BLaER1 treated with 17β-estradiol and CSF1 and Interleukin-3, amounts not matched to agents 10 nM and 100 nM (cell line): ENCODE results near the gene TARS3.
"Not testable (repeated sequence)": the region's sequence is repeated elsewhere in the genome, so short reads cannot be mapped to it uniquely, and the experiment has no call there.

Source experiments
- H3K27ac ChIP-seq, 11 experiments: shearing (Covaris generic); formaldehyde crosslinking; 2 replicates each; pipeline ENCODE4 v1.8.1; 2022
- H3K27me3 ChIP-seq, 11 experiments: shearing (Covaris generic); formaldehyde crosslinking; 2 replicates each; pipeline ENCODE4 v1.8.1; 2022
- H3K36me3 ChIP-seq, 11 experiments: shearing (Covaris generic); formaldehyde crosslinking; 2 replicates each; pipeline ENCODE4 v1.8.1; 2022
- H3K4me1 ChIP-seq, 10 experiments: shearing (Covaris generic); formaldehyde crosslinking; 2 replicates each; pipeline ENCODE4 v1.8.1; 2022
- H3K4me2 ChIP-seq, 11 experiments: shearing (Covaris generic); formaldehyde crosslinking; 2 replicates each; pipeline ENCODE4 v1.8.1; 2022
- H3K4me3 ChIP-seq, 10 experiments: shearing (Covaris generic); formaldehyde crosslinking; 2 replicates each; pipeline ENCODE4 v1.8.1; 2022
- H3K9ac ChIP-seq, 11 experiments: shearing (Covaris generic); formaldehyde crosslinking; 2 replicates each; pipeline ENCODE4 v1.8.1; 2022
- H3K9me3 ChIP-seq, 11 experiments: shearing (Covaris generic); formaldehyde crosslinking; replicated peaks in 1 of 11; 2 replicates each; pipeline ENCODE4 v1.8.1; 2022
- H4K20me1 ChIP-seq, 11 experiments: shearing (Covaris generic); formaldehyde crosslinking; 2 replicates each; pipeline ENCODE4 v1.8.1; 2022
- Cebpa-rat ChIP-seq, 11 experiments: shearing (Covaris generic); IDR thresholded peaks; 2 replicates each; pipeline ENCODE4 v1.8.1; 2022

The TARS3 gene

DNA sequence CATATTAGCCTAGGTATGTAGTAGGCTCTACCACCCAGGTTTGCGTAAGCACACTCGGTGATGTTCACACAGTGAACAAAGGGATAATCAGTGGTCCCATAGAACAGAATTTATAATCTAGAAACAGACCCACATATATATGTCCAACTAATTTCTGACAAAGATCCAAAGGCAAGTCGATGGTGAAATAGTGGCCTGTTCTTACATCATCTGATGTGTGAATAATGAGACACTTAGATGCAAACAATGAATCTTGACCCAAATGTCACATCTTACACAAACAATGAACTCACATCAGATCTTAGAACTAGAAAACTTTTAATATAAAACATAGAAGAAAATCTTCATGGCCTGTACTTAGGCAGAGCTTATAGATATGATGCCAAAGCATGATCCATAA lies 54.5 kb downstream of the TARS3 start:
- Histone ChIP-seq H3K36me3 (peaks cover 35 to 71% (median 57%) of the 10 kb centered on the region in 11 experiments), H3K9ac (no peak overlapping the region), H3K9me3 (peaks cover 8 to 25% (median 22%) of the 10 kb centered on the region in 11 experiments), H3K27me3 (no peaks in the 10 kb centered on the region), H3K27ac (no peak overlapping the region), H3K4me1 (peaks cover 0 to 13% (median 11%) of the 10 kb centered on the region in 10 experiments; a peak in 18 of 20 replicates), H4K20me1 (no peaks in the 10 kb centered on the region), H3K4me2 (no peak overlapping the region), H3K4me3 (no peak overlapping the region)
- TF ChIP-seq Cebpa-rat (IDR thresholded peaks at IDR 0.05), result no peak

DNA sequence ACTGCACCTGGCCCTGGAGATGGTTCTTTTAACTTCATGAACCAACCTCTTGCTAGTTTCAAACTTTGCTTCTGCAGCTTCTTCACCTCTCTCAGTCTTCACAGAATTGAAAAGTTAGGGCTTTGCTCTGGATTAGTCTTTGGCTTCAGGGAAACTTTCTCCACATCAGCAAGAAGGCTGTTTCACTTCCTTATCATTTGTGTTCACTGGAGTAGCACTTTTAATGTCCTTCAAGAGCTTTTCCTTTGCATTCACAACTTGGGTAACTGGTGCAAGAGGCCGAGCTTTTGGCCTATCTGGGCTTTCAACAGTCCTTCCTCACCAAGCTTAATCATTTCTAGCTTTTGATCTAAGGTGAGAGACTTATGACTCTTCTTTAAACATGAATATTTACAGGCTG lies 56.4 kb downstream of the TARS3 start:
- peak overlapping the region in 2 of 11 experiments; percentile 40 to 62; a peak in 4 of 22 replicates for H3K4me2 ChIP-seq
- no peak overlapping the region for H3K9ac ChIP-seq
- no peaks in the 10 kb centered on the region for H4K20me1 ChIP-seq
- peaks cover 19 to 55% (median 43%) of the 10 kb centered on the region in 11 experiments; a peak in 21 of 22 replicates for H3K36me3 ChIP-seq
- no peak overlapping the region for H3K27ac ChIP-seq
- TF ChIP-seq Cebpa-rat (IDR thresholded peaks at IDR 0.05), result no peak
- H3K9me3 ChIP-seq, result peaks cover 8 to 25% (median 22%) of the 10 kb centered on the region in 11 experiments
- H3K4me3 ChIP-seq, result no peak overlapping the region
- H3K4me1 ChIP-seq, result peaks cover 0 to 13% (median 0%) of the 10 kb centered on the region in 10 experiments; a peak in 4 of 20 replicates
- H3K27me3 ChIP-seq, result no peaks in the 10 kb centered on the region

DNA sequence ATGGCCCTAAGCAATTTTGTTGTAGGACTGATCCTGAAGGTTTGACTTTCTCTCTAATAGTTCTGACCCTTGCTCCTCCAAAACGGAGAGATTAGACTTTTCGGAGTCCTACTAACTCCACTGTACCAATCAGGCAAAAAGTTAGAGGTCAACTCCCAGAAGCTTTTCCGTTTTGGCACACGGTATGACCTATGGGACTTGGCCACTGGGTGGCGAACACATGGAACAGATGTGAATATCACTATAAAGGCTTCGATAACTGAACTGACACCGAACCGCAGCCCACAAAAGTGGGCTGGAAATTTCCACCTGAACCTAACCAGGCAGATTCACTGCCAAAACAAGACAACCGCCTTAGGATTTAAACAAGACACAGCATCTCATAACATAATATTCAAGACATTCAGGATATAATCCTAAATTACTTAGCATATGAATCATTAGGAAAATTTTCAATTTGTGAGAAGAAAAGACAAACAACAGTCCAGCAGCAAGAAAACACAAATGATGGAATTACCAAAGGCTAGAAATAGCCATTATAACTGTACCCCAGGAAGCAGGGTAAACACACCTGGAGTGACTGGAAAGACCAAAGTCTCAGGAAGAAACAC lies 59.9 kb downstream of the TARS3 start:
- H3K27me3 ChIP-seq, result no peaks in the 10 kb centered on the region
- H4K20me1 ChIP-seq, result no peaks in the 10 kb centered on the region
- peaks cover 1 to 24% (median 20%) of the 10 kb centered on the region in 11 experiments; a peak in 16 of 22 replicates for H3K36me3 ChIP-seq
- peaks cover 8 to 25% (median 22%) of the 10 kb centered on the region in 11 experiments for H3K9me3 ChIP-seq
- H3K9ac ChIP-seq, result no peak overlapping the region
- no peak overlapping the region for H3K4me2 ChIP-seq
- TF ChIP-seq Cebpa-rat (IDR thresholded peaks at IDR 0.05), result no peak
- no peak overlapping the region for H3K4me3 ChIP-seq
- no peak overlapping the region for H3K27ac ChIP-seq
- peaks cover 0 to 13% (median 0%) of the 10 kb centered on the region in 10 experiments; a peak in 4 of 20 replicates for H3K4me1 ChIP-seq

DNA sequence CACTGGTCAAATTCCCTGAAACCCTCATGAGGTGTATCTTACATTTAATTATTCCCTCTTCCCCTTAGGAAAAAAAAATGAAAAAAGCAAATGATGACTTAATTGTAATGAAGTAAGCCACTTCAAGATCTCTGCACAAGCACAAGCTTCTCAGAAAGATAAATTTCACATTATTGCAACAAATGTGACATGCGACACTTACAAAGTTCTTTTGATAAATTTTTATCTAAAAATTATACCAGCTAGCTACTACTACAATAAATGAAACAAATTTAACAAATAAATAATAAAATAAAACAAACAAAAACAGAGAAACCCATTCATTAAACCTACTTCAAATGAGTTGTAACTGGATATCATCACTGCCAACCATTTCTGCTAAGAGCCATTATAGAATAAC lies 62.1 kb downstream of the TARS3 start:
- Histone ChIP-seq H3K4me1 (peaks cover 0 to 13% (median 1%) of the 10 kb centered on the region in 10 experiments; a peak in 8 of 20 replicates), H3K36me3 (peaks cover 0 to 9% (median 6%) of the 10 kb centered on the region in 11 experiments; a peak in 14 of 22 replicates), H3K27ac (no peak overlapping the region), H3K4me2 (no peak overlapping the region), H4K20me1 (no peaks in the 10 kb centered on the region), H3K9ac (no peak overlapping the region), H3K4me3 (no peak overlapping the region), H3K9me3 (peaks cover 6 to 13% (median 12%) of the 10 kb centered on the region in 11 experiments), H3K27me3 (no peaks in the 10 kb centered on the region)
- no peak for TF ChIP-seq Cebpa-rat (IDR thresholded peaks at IDR 0.05)

DNA sequence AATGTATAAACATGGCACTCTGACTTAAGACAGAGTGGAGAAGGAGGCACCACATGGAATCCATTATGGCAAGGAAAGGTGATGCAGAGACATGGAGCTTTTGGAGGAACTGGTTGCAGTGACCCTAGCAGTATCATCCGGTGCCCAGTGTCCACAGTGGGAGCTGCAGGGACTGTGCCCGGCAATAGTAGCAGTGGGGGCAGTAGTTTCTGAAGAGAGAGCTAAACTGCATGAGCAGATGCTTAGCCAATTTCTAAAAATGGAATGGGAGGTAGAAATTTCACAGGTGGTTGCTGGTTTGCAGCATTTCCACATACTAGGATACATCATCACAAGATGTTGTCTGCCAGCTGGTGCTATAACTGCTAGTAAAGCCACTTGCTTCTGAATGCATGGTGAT lies 64.3 kb downstream of the TARS3 start:
- no peaks in the 10 kb centered on the region for H4K20me1 ChIP-seq
- TF ChIP-seq Cebpa-rat (IDR thresholded peaks at IDR 0.05), result no peak
- H3K9me3 ChIP-seq, result no peaks in the 10 kb centered on the region
- H3K4me1 ChIP-seq, result peaks cover 0 to 13% (median 1%) of the 10 kb centered on the region in 10 experiments; a peak in 11 of 20 replicates
- H3K36me3 ChIP-seq, result peaks cover 0 to 8% (median 0%) of the 10 kb centered on the region in 11 experiments; a peak in 2 of 22 replicates
- H3K4me3 ChIP-seq, result no peak overlapping the region
- no peaks in the 10 kb centered on the region for H3K27me3 ChIP-seq
- H3K27ac ChIP-seq, result no peak overlapping the region
- H3K9ac ChIP-seq, result no peak overlapping the region
- no peak overlapping the region for H3K4me2 ChIP-seq

DNA sequence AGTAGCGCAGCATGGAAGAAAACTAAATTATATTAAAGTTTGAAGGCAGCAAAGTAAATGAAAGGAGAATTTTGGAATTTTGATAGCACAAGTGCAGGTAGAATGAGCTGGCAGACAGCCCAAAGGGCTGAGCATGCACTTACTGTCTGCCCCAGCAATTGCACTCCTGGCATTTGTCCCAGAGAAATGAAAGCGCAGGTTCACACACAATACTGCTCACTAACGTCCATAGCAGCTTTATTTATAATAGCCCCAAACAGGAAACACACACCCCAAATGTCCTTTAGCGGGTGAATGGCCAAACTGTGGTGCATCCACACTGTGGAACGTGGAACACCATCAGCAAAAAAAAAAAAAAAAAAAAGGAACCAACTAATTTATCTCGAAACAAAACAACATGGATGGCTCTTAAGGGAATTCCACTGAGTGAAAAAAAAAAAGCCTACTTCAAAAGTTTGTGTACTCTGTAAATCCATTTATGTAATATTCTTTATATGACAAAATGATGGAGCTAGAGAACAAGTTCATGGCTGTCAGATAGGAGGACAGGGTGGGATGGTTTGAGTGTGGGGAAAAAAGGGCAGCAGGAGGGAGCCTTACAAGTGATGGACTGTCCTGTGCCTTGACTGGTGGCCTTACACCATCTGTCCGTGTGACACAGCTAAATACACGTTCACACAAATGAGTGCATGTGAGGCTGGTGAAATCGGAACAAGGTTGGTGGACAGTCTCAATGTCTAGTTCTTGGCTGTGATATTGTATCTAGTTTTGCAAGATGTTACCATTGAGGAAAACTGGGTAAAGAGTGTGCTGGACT lies 66.1 kb downstream of the TARS3 start:
- TF ChIP-seq Cebpa-rat (IDR thresholded peaks at IDR 0.05), result no peak
- Histone ChIP-seq H3K36me3 (peaks cover 0 to 8% (median 0%) of the 10 kb centered on the region in 11 experiments; a peak in 2 of 22 replicates), H3K4me2 (peak overlapping the region in 3 of 11 experiments; percentile 35 to 71 (median 57); a peak in 6 of 22 replicates), H3K4me1 (peaks cover 17 to 31% (median 19%) of the 10 kb centered on the region in 10 experiments), H4K20me1 (no peaks in the 10 kb centered on the region), H3K4me3 (no peak overlapping the region), H3K27me3 (no peaks in the 10 kb centered on the region), H3K9ac (no peak overlapping the region), H3K9me3 (no peaks in the 10 kb centered on the region), H3K27ac (no peak overlapping the region)

DNA sequence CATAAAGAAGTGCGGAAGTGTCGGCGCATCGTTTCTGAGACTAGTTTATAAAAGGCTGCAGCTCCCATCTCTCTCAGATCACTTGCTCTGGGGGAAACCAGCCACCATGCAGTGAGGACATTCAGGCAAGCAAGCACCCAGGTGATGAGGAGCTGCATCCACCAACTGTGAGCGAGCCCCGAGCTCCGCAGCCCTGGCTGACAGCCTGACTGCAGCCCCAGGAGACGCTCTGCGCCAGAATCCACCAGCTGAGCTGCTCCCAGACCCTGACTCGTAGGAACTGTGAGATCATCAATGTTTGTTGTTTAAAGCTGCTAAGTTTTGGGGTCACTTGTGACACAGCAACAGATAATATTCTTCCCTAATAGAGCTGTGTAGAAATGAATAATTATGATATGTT lies 67.1 kb downstream of the TARS3 start:
- no peak for TF ChIP-seq Cebpa-rat (IDR thresholded peaks at IDR 0.05)
- Histone ChIP-seq H3K4me3 (no peak overlapping the region), H3K9me3 (no peaks in the 10 kb centered on the region), H3K9ac (no peak overlapping the region; a peak in 1 of 22 replicates), H3K4me2 (no peak overlapping the region), H3K27me3 (no peaks in the 10 kb centered on the region), H3K4me1 (peaks cover 24 to 33% (median 27%) of the 10 kb centered on the region in 10 experiments), H4K20me1 (no peaks in the 10 kb centered on the region), H3K27ac (no peak overlapping the region), H3K36me3 (peaks cover 0 to 8% (median 0%) of the 10 kb centered on the region in 11 experiments; a peak in 2 of 22 replicates)

DNA sequence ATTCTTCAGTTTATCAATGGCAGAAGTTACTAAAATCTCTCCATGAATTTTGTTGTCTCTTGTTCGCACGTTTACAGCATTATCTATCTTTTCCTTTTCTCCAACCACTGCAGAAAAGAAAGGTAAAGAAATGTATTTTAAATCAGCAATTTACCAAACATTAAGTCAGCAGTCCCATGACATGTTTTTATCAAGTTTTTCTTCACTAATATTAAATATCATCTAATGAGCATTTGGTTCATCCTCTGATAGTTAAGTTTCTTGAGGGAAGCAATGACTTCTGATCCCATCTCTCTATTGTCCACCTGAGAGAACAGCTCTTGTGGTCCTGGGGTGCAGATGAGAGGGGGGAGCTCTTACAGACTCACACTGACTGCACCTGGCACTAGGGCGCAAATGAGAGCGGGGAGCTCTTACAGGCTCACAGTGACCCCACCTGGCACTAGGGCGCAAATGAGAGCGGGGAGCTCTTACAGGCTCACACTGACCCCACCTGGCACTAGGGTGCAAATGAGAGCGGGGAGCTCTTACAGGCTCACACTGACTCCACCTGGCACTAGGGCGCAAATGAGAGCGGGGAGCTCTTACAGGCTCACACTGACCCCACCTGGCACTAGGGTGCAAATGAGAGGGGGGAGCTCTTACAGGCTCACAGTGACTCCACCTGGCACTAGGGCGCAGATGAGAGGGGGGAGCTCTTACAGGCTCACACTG lies 69.5 kb downstream of the TARS3 start:
- H3K36me3 ChIP-seq, H3K4me3 ChIP-seq, H3K27me3 ChIP-seq, H3K9me3 ChIP-seq: not testable (repeated sequence)
- peaks cover 0 to 15% (median 7%) of the 10 kb centered on the region in 11 experiments; a peak in 10 of 22 replicates for H4K20me1 ChIP-seq
- peak overlapping the region in 7 of 11 experiments; percentile 10 to 97 (median 43); a peak in 9 of 22 replicates for H3K9ac ChIP-seq
- peaks cover 40 to 48% (median 43%) of the 10 kb centered on the region in 10 experiments for H3K4me1 ChIP-seq
- peak overlapping the region in 10 of 11 experiments; percentile 3 to 97 (median 95); a peak in 15 of 22 replicates for H3K27ac ChIP-seq
- H3K4me2 ChIP-seq, result peak overlapping the region in 10 of 11 experiments; percentile 70 to 100 (median 96); a peak in 19 of 22 replicates
